Keratinocyte (primary cell): ENCODE results near the gene METTL2B. TPM values are rescaled to one million over a fixed set of nuclear protein-coding genes. Genes with fewer than 3 reads are reported as not detected.
A peak's percentile ranks its signal among the peaks of the same experiment; 100 is the strongest.
"Not testable (repeated sequence)": the region's sequence is repeated elsewhere in the genome, so short reads cannot be mapped to it uniquely, and the experiment has no call there.

ENCODE experiments used
- DNase-seq: peaks from one replicate; pipeline ENCODE4 v3.0.0-alpha.2; 2011; ENCODE audit warnings: low read depth, missing footprints, low spot score
- FAIRE-seq: peaks from 2 replicates; lab custom pipeline; 2011; peaks lifted over from hg19 to GRCh38; lab: Jason Lieb, UNC
- H2AFZ ChIP-seq: 2 replicates; pipeline ENCODE4 v1.6.0; 2012; ENCODE audit warnings: low read length, control low read depth, inconsistent platforms; ENCODE audit not compliant: control insufficient read depth
- H3K27ac ChIP-seq: 2 replicates; pipeline ENCODE4 v1.5.1; 2011; ENCODE audit warnings: low read length; ENCODE audit not compliant: control insufficient read depth, insufficient read depth
- H3K27me3 ChIP-seq: 3 replicates; pipeline ENCODE4 v1.6.0; 2011; ENCODE audit warnings: low read length; ENCODE audit not compliant: control insufficient read depth, insufficient read depth; ENCODE audit errors: extremely low read depth
- H3K36me3 ChIP-seq, 2 experiments: 2 replicates in 1 of 2; 3 replicates in 1 of 2; pipeline ENCODE4 v1.5.1; 2011; ENCODE audit warnings: low read length in 2 of 2, mild to moderate bottlenecking in 1 of 2; ENCODE audit not compliant: control insufficient read depth in 2 of 2, insufficient read depth in 2 of 2; ENCODE audit errors: extremely low read depth in 1 of 2
- H3K4me1 ChIP-seq: 3 replicates; pipeline ENCODE4 v1.5.1; 2011; ENCODE audit warnings: low read length; ENCODE audit not compliant: control insufficient read depth, insufficient read depth; ENCODE audit errors: extremely low read depth
- H3K4me2 ChIP-seq: 3 replicates; pipeline ENCODE4 v1.6.0; 2011; ENCODE audit warnings: low read depth, low read length; ENCODE audit not compliant: control insufficient read depth, insufficient read depth; ENCODE audit errors: extremely low read depth
- H3K4me3 ChIP-seq, 3 experiments: fragments of 200-600 bp in 1 of 3; sonication (generic) in 1 of 3; 2 replicates in 2 of 3; 3 replicates in 1 of 3; pipeline ENCODE4 v1.5.1; 2011 to 2016; ENCODE audit warnings: low read length in 3 of 3, mild to moderate bottlenecking in 3 of 3, control low read depth in 2 of 3, inconsistent platforms in 1 of 3, low read depth in 1 of 3, mixed read lengths in 1 of 3, mixed run types in 1 of 3, moderate library complexity in 1 of 3; ENCODE audit not compliant: control insufficient read depth in 2 of 3, insufficient read depth in 2 of 3; ENCODE audit errors: extremely low read depth in 1 of 3
- H3K79me2 ChIP-seq: 2 replicates; pipeline ENCODE4 v1.6.0; 2012; ENCODE audit warnings: low read length; ENCODE audit not compliant: control insufficient read depth, insufficient read depth
- H3K9ac ChIP-seq: 3 replicates; pipeline ENCODE4 v1.6.0; 2011; ENCODE audit warnings: low read length; ENCODE audit not compliant: control insufficient read depth, insufficient read depth; ENCODE audit errors: extremely low read depth
- H3K9me1 ChIP-seq: 3 replicates; pipeline ENCODE4 v1.6.0; 2011; ENCODE audit warnings: low read length; ENCODE audit not compliant: control insufficient read depth, insufficient read depth; ENCODE audit errors: extremely low read depth
- H3K9me3 ChIP-seq: 2 replicates; pipeline ENCODE4 v1.5.1; 2012; ENCODE audit warnings: low read depth, low read length; ENCODE audit not compliant: control insufficient read depth
- H4K20me1 ChIP-seq: 3 replicates; pipeline ENCODE4 v1.6.0; 2011; ENCODE audit warnings: low read length; ENCODE audit not compliant: control insufficient read depth, insufficient read depth; ENCODE audit errors: extremely low read depth
- dilution Hi-C: fragments of 300-500 bp; cut with MboI; formaldehyde crosslinking; loops from one replicate; pipeline ENCODE4 v1.7.0; 2020; ENCODE audit warnings: low sequenced_read_pairs; ENCODE audit not compliant: extremely low pct_ligation_motif_present
- polyA plus RNA-seq, 5 experiments: library from polyadenylated mRNA; depleted of rRNA in 3 of 5; stranded (reverse) in 3 of 5; stranded (forward) in 1 of 5; unstranded in 1 of 5; fragments of >200 nt; gene quantifications; 1 replicate in 1 of 5; 2 replicates in 3 of 5; 3 replicates in 1 of 5; pipeline versions ENCODE4 v1.2.1 to v1.2.3, GENCODE V29; 2011 to 2012; ENCODE audit warnings: missing spikeins in 2 of 5, low read depth in 1 of 5, low replicate concordance in 1 of 5

The METTL2B gene
- polyA plus RNA-seq, 1 donor (not counting 4 experiments of a cell fraction or from before 2014, with no cell fraction given): 30.7 TPM

- H3K9me1 ChIP-seq, H3K4me2 ChIP-seq, DNase-seq, H3K27ac ChIP-seq, H4K20me1 ChIP-seq, H3K27me3 ChIP-seq, H3K4me1 ChIP-seq, dilution Hi-C loops, H3K9me3 ChIP-seq, FAIRE-seq, H3K79me2 ChIP-seq, H3K36me3 ChIP-seq, H2AFZ ChIP-seq, H3K9ac ChIP-seq, H3K4me3 ChIP-seq: not testable (repeated sequence)
These were observed 35.1 kb downstream of the METTL2B start for GRCh38 chr7:128511692-128512091.

- H3K9me3 ChIP-seq, H3K9me1 ChIP-seq, H3K27me3 ChIP-seq, H3K79me2 ChIP-seq, H3K27ac ChIP-seq, H3K4me3 ChIP-seq, H4K20me1 ChIP-seq, H3K4me2 ChIP-seq, H3K4me1 ChIP-seq, H2AFZ ChIP-seq, DNase-seq, FAIRE-seq, dilution Hi-C loops, H3K36me3 ChIP-seq, H3K9ac ChIP-seq: not testable (repeated sequence)
These were observed 38.7 kb downstream of the METTL2B start for GRCh38 chr7:128515232-128515631.

- H2AFZ ChIP-seq, H4K20me1 ChIP-seq, H3K9me3 ChIP-seq, H3K27me3 ChIP-seq, DNase-seq, H3K27ac ChIP-seq, H3K79me2 ChIP-seq, H3K36me3 ChIP-seq, dilution Hi-C loops, H3K4me1 ChIP-seq, H3K9me1 ChIP-seq, H3K4me3 ChIP-seq, H3K4me2 ChIP-seq, H3K9ac ChIP-seq, FAIRE-seq: not testable (repeated sequence)
These were observed 40.5 kb downstream of the METTL2B start for GRCh38 chr7:128517023-128517422.

- H3K9me3 ChIP-seq, H3K9ac ChIP-seq, H3K27ac ChIP-seq, H4K20me1 ChIP-seq, H2AFZ ChIP-seq, H3K4me3 ChIP-seq, H3K27me3 ChIP-seq, H3K9me1 ChIP-seq, DNase-seq, H3K79me2 ChIP-seq, dilution Hi-C loops, H3K36me3 ChIP-seq: not testable (repeated sequence)
- peak overlapping the region; percentile 25 for H3K4me2 ChIP-seq
- peak; percentile 36 for FAIRE-seq
- H3K4me1 ChIP-seq: peaks cover 10% of the 10 kb centered on the region
These were observed 46.8 kb downstream of the METTL2B start for GRCh38 chr7:128523226-128523931.

- peaks cover 10% of the 10 kb centered on the region for H3K4me1 ChIP-seq
- H3K36me3 ChIP-seq, DNase-seq, H3K79me2 ChIP-seq, FAIRE-seq, H3K9ac ChIP-seq, dilution Hi-C loops, H2AFZ ChIP-seq, H3K27ac ChIP-seq, H3K9me3 ChIP-seq, H4K20me1 ChIP-seq, H3K4me3 ChIP-seq, H3K9me1 ChIP-seq, H3K27me3 ChIP-seq, H3K4me2 ChIP-seq: not testable (repeated sequence)
These were observed 47.5 kb downstream of the METTL2B start for GRCh38 chr7:128523932-128524524.
